ENCODE results near the gene PBRM1. TPM values are rescaled to one million over a fixed set of nuclear protein-coding genes. Genes with fewer than 3 reads are reported as not detected.

PBRM1 gene
- total RNA-seq, 1 donor from 2014 or later = 67.1 TPM

DNA sequence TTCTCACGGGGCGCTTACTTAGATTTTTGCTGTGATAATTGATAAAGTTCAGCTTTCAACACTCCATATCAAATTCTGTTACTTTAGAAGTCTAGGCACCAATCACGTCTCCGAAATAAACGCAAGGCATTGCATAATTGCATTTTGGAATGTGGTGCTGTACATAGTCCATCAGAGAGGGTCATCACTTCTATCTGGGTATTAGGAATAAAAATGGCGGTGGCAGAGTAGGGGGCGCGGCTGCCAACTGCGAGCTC lies 149.7 kb downstream of the PBRM1 start:
- intact Hi-C loops (cut with DNase I) = no loop called here
- Histone ChIP-seq H3K27ac (no peak overlapping the region), H3K9me3 (no peaks in the 10 kb centered on the region), H3K4me3 (peak overlapping the region; percentile 89), H3K27me3 (no peaks in the 10 kb centered on the region), H3K4me1 (peaks cover 51% of the 10 kb centered on the region), H3K36me3 (peaks cover 10% of the 10 kb centered on the region)
- ATAC-seq = no peak
- no peak for DNase-seq
- TF ChIP-seq, protein P1, sequence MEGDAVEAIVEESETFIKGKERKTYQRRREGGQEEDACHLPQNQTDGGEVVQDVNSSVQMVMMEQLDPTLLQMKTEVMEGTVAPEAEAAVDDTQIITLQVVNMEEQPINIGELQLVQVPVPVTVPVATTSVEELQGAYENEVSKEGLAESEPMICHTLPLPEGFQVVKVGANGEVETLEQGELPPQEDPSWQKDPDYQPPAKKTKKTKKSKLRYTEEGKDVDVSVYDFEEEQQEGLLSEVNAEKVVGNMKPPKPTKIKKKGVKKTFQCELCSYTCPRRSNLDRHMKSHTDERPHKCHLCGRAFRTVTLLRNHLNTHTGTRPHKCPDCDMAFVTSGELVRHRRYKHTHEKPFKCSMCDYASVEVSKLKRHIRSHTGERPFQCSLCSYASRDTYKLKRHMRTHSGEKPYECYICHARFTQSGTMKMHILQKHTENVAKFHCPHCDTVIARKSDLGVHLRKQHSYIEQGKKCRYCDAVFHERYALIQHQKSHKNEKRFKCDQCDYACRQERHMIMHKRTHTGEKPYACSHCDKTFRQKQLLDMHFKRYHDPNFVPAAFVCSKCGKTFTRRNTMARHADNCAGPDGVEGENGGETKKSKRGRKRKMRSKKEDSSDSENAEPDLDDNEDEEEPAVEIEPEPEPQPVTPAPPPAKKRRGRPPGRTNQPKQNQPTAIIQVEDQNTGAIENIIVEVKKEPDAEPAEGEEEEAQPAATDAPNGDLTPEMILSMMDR (IDR thresholded peaks at IDR 0.05) = no peak

DNA sequence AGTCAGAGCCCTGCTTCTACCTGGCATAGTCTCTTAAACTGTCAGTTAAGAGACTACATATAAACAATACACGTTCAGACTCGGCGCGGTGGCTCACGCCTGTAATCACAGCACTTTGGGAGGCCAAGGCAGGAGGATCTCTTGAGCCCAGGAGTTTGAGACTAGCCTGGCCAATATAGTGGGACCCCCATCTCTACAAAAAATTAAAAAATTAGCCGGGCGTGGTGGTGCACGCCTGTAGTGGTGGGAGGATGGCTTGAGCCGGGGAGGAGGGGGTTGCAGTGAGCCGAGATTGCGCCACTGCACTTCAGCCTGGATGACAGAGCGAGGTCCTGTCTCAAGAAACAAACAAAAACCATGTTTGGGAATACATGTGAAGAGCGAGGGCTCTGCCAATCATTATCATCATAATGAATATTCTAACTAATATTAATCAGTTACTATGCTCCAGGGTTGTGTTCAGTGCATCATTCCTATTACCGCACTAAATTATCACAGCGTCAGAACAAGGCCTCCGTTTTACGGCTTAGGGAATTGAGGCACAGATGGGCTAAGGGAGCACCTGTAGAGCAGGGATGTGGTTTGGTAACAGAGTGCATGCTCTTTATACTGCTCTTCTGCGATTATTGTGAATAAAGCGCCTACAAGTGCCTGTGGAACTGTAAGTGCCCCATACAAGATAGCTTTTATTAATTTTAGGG lies 150.2 kb downstream of the PBRM1 start:
- Histone ChIP-seq H3K36me3 (peaks cover 5% of the 10 kb centered on the region), H3K9me3 (no peaks in the 10 kb centered on the region), H3K27me3 (no peaks in the 10 kb centered on the region), H3K27ac (no peak overlapping the region), H3K4me1 (peaks cover 53% of the 10 kb centered on the region), H3K4me3 (peak overlapping the region; percentile 89)
- DNase-seq (no peak), ATAC-seq (no peak)
- TF ChIP-seq, protein P1 (IDR thresholded peaks at IDR 0.05) = no peak
- intact Hi-C loops (cut with DNase I) = no loop called here

DNA sequence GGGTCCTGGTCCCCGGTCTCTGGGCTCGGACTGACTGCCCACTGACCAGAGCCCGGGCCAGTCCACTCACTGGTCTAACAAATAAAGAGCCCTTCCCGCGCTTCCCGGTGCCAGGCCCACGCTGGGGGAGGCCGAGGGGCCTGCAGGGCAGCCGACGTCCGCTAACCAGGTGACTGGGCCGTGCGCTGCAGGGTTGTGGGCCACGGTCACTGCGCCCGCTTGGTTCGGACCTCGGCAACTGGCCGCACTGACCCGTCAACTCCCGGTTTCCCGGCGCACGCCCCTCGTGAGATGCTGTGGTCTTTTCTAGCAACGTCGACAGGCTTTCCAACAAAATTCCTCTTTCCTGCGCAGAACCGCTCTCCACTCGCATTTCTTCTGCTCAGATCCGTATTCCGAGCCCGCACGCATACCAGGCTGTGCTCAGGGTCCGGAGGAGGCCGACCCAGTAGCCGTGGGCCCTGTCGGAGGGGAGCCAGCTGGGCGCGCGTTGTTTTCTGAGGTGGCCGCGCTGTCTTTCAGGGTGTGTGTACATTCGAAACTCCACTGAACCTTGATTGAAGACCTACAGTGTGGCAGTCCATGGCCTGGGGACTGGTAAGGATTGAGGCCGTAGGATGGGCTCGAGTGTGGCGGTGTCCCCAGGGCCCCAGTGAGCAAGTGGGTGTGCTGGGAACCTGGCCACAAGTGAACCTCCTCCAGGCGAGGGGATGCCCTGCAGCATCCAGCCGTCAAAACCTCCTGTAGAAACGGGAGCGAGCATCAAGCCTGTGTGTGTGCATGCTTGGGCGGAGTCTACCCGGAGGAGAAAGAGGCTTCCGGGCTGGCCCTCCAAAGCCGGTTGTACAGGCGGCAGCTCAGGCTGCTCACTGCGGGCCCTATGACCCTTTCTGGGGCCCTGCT lies 151.2 kb downstream of the PBRM1 start:
- H3K4me1 ChIP-seq = peaks cover 59% of the 10 kb centered on the region
- no peak for DNase-seq
- intact Hi-C loops (cut with DNase I) = no loop called here

DNA sequence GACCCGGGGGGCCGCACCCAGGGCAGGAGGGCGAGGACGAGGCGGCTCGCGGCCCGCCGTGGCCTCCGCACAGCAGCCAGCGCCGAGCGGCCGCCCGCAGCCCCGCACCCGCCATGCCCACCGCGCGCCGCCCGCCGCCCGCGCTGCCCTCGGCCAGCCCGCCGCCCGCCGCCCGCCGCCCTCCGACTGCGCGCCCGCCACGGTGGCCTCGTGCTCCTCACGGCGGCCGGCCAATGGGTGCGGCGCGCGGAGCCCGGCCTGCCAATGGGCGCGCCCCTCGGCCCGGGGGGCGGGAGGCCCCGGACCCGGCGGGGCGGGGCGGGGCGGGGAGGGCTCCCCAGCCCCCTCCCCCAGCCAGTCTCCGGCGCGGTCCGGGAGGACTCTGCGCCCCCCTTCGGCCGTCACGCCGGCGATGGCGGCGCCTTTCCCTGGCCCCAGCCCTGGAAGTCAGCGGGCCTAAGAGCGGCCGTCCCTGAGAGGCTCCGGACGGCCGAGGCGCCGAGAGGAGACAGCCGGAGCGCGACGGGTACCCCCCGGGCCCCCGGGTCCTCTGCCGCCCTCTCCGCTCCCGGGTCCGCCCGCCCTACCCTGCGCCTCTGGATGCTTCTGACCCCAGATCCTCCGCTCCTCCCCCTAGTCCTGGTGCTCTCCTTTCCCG lies 152.0 kb downstream of the PBRM1 start, which contains the start of gene NT5DC2:
NT5DC2 (minus strand) TSS at position 235 of the 658 bp plus-strand sequence; CDS start at position 115, 120 bp downstream.
- DNase-seq (peak; percentile 83), ATAC-seq (peak; percentile 58)
- Histone ChIP-seq H3K27ac (peak within 1 kb of the TSS; percentile 58), H3K4me3 (peak within 1 kb of the TSS; percentile 67), H3K4me1 (peaks cover 54% of the 10 kb centered on the region), H3K9me3 (no peaks in the 10 kb centered on the region), H3K27me3 (no peaks in the 10 kb centered on the region), H3K36me3 (no peaks in the 10 kb centered on the region)
- TF ChIP-seq, protein P1 (IDR thresholded peaks at IDR 0.05) = no peak
- intact Hi-C loops (cut with DNase I) = no loop called here

More for the DNA sequence above, 151.2 kb downstream of the PBRM1 start:
- Histone ChIP-seq H3K36me3 (no peaks in the 10 kb centered on the region), H3K27ac (peak overlapping the region; percentile 58), H3K4me3 (peak overlapping the region; percentile 65), H3K9me3 (no peaks in the 10 kb centered on the region), H3K27me3 (no peaks in the 10 kb centered on the region)
- TF ChIP-seq, protein P1 (IDR thresholded peaks at IDR 0.05) = no peak
- no peak for ATAC-seq

DNA sequence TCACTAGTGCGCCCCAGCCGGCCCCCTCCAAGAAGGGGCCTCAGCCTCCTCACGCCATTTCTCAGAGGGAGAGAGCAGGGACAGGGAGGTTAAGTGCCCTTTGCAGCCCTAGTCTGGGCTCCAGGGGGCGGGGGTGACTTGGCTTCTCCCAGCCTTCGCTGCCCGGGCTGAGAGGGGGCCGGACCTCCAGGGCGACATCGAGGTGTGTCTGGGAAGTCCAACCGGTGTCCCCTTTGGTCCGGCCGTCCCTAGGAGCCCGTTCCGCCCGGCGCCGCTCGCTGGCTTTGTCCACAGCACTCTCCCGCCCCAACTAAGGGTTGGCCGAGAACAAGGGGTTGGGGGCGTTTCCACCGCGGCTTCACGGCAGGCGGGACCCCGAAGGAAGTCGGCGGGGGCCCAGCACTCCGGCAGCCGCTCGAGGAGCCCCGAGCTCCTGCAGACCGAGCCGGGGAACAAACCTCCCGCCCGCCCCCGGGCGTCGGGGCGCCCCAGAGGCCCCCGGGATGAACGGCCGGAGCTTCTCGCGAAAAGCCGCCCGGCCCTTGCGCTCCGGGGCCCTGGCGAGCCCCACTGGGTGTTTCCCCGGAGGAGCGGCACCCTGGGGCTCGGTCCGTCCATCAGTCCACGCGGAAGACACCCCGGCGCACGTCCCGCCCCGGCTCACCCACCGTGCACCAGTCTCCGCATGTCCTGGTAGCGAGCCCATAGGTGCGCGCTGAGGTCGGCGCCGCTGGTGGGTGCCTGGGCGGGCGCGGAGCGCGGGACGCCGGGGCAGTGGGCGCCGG lies 152.7 kb downstream of the PBRM1 start:
- ATAC-seq (no peak), DNase-seq (peak; percentile 76)
- H3K36me3 ChIP-seq = peaks cover 2% of the 10 kb centered on the region
- peak overlapping the region; percentile 67 for H3K4me3 ChIP-seq
- intact Hi-C loops (cut with DNase I) = no loop called here
- H3K27me3 ChIP-seq = no peaks in the 10 kb centered on the region
- H3K4me1 ChIP-seq = peaks cover 47% of the 10 kb centered on the region
- peak overlapping the region; percentile 47 for H3K27ac ChIP-seq
- TF ChIP-seq, protein P1 (IDR thresholded peaks at IDR 0.05) = no peak
- H3K9me3 ChIP-seq = no peaks in the 10 kb centered on the region

All from upper lobe of right lung (tissue), 1 donor.